Measurements from ENCODE around the gene FBXW11. TPM values are rescaled to one million over a fixed set of nuclear protein-coding genes. Genes with fewer than 3 reads are reported as not detected.
"Not testable (repeated sequence)": the region's sequence is repeated elsewhere in the genome, so short reads cannot be mapped to it uniquely, and the experiment has no call there.

Gene FBXW11
- total RNA-seq, 1 experiment from 2014 or later: 54.8 TPM

DNA sequence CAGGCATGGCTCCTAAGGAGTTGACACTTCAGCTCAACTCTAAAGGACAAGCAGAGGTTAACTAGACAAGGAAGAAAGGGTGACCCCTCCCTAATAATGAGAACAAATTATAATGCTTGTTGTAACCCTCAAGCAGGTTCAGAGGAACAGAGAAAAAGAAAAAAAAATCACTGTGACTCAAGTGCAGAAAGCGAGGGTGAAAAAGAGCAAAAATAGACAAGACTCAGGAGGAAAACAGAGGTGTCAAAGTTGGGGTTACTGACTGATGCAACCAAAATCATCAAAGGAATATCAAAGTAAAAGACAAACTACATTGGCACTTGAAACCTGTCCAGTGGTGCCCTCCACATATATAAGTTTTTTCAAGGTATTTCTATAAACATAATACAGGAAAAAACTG, 28.4 kb downstream of the FBXW11 start:
- Histone ChIP-seq H3K4me2 (no peak overlapping the region), H2AFZ (no peak overlapping the region), H3K36me3 (ENCODE audit: low read depth) (peaks cover 14% of the 10 kb centered on the region), H3K9me3 (ENCODE audit: insufficient read depth, low read depth) (peaks cover 31% of the 10 kb centered on the region), H3F3A (ENCODE audit: insufficient read depth, low read depth) (no peaks in the 10 kb centered on the region; the same call in 1 of the 2 replicates), H3K4me3 (no peak overlapping the region), H3K9me2 (ENCODE audit: insufficient read depth) (no peaks in the 10 kb centered on the region), H3K79me2 (ENCODE audit: low read depth) (peaks cover 89% of the 10 kb centered on the region), H3K27me3 (ENCODE audit: insufficient read depth, low read depth) (no peaks in the 10 kb centered on the region), H3K27ac (no peak overlapping the region), H3K4me1 (replicated peaks; ENCODE audit: insufficient read depth) (no peaks in the 10 kb centered on the region), H4K20me1 (ENCODE audit: insufficient read depth) (peaks cover 24% of the 10 kb centered on the region; the same call in 1 of the 2 replicates)
- POLR2A ChIA-PET (ENCODE audit: unreplicated experiment): no interaction called here
- CTCF ChIA-PET: no interaction called here
- BruUV-seq (replicated peaks): no TSS peak
- intact Hi-C loops (cut with micrococcal nuclease; ENCODE audit: unreplicated experiment): no loop called here
- DNase-seq: no peak
- TF ChIP-seq EZH2 (IDR thresholded peaks at IDR 0.05; ENCODE audit: low read depth): no peak
- TF ChIP-seq, protein P1, sequence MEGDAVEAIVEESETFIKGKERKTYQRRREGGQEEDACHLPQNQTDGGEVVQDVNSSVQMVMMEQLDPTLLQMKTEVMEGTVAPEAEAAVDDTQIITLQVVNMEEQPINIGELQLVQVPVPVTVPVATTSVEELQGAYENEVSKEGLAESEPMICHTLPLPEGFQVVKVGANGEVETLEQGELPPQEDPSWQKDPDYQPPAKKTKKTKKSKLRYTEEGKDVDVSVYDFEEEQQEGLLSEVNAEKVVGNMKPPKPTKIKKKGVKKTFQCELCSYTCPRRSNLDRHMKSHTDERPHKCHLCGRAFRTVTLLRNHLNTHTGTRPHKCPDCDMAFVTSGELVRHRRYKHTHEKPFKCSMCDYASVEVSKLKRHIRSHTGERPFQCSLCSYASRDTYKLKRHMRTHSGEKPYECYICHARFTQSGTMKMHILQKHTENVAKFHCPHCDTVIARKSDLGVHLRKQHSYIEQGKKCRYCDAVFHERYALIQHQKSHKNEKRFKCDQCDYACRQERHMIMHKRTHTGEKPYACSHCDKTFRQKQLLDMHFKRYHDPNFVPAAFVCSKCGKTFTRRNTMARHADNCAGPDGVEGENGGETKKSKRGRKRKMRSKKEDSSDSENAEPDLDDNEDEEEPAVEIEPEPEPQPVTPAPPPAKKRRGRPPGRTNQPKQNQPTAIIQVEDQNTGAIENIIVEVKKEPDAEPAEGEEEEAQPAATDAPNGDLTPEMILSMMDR (conservative IDR thresholded peaks at IDR 0.05): no peak

DNA sequence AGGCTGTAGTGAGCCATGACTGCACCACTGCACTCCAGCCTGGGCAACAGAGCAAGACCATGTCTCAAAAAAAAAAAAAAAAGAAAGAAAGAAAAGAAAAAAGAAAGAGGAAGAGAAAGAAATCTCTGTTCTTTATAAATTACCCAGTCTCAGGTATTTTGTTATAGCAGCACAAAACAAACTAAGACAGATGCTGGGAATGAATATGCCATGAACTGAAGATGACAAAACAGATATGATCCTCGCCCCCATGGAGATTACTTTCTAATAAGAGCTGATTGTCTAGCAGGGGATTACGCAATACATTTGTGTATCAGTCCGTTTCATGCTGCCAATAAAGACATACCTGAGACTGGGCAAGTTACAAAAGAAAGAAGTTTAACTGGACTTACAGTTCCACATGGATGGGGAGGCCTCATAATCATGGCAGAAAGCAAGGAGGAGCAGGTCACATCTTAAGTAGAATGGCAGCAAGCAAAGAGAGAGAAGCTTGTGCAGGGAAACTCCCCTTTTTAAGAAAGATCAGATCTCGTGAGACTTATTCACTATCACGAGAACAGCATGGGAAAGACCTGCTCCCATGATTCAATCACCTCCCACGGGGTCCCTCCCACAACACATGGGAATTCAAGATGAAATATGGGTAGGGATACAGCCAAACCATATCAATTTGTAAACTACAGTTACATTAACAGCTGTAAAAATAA, 29.0 kb downstream of the FBXW11 start:
- H3K4me2 ChIP-seq; H3F3A ChIP-seq (ENCODE audit: insufficient read depth, low read depth); H2AFZ ChIP-seq; CTCF ChIA-PET; H3K27ac ChIP-seq; H3K4me1 ChIP-seq (replicated peaks; ENCODE audit: insufficient read depth); H3K4me3 ChIP-seq; H3K27me3 ChIP-seq (ENCODE audit: insufficient read depth, low read depth); POLR2A ChIA-PET (ENCODE audit: unreplicated experiment); H3K9me2 ChIP-seq (ENCODE audit: insufficient read depth); DNase-seq; BruUV-seq (replicated peaks); intact Hi-C loops (cut with micrococcal nuclease; ENCODE audit: unreplicated experiment): not testable (repeated sequence)
- Histone ChIP-seq H3K36me3 (ENCODE audit: low read depth) (peaks cover 14% of the 10 kb centered on the region), H4K20me1 (ENCODE audit: insufficient read depth) (peaks cover 29% of the 10 kb centered on the region; the same call in 1 of the 2 replicates), H3K9me3 (ENCODE audit: insufficient read depth, low read depth) (peaks cover 27% of the 10 kb centered on the region), H3K79me2 (ENCODE audit: low read depth) (peaks cover 89% of the 10 kb centered on the region)

DNA sequence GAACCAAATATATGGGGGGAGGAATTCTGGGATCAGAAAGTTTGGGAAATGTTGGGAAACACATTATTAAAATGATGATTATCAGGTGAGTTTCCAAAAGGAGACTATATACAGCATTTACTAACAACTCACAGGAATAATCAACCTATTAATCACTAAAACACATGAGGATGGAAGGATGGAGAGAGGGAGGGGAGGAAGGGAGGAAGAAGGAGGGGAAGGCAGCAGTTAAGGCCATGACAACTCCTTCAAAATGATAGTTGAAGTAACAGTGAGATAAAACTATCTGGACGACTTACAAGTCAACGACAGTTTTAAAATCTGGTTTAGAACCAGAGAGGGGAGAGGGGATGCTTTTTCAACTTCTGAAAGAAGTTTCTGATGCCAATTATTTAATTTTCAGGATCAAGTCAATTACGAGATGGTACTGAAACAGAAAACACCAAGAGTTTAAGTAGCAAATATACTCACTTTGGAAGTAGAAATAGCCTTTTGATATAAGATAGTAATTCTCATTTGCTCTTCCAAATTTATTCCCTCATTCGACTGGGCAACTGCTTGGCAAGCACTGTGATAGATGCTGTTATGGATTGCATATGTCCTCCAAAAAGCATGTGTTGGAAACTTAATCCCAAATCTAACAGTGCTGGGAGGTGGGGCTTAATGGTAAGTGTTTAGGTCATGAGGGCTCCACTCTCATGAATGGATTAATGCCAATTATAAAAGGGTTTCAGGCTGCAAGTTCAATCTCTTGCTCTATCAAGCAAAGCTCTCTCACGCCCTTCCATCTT, 30.4 kb downstream of the FBXW11 start:
- Histone ChIP-seq H3K79me2 (ENCODE audit: low read depth) (peaks cover 89% of the 10 kb centered on the region), H2AFZ (no peak overlapping the region), H3F3A (ENCODE audit: insufficient read depth, low read depth) (no peaks in the 10 kb centered on the region), H3K27me3 (ENCODE audit: insufficient read depth, low read depth) (no peaks in the 10 kb centered on the region), H3K4me1 (replicated peaks; ENCODE audit: insufficient read depth) (no peaks in the 10 kb centered on the region), H3K4me3 (no peak overlapping the region), H3K27ac (no peak overlapping the region), H4K20me1 (ENCODE audit: insufficient read depth) (peaks cover 29% of the 10 kb centered on the region; the same call in 1 of the 2 replicates), H3K4me2 (no peak overlapping the region), H3K9me2 (ENCODE audit: insufficient read depth) (no peaks in the 10 kb centered on the region), H3K36me3 (ENCODE audit: low read depth) (peaks cover 9% of the 10 kb centered on the region), H3K9me3 (ENCODE audit: insufficient read depth, low read depth) (peaks cover 23% of the 10 kb centered on the region; the same call in 1 of the 2 replicates)
- ChIA-PET CTCF (no interaction called here), POLR2A (ENCODE audit: unreplicated experiment) (no interaction called here)
- TF ChIP-seq, protein P1 (conservative IDR thresholded peaks at IDR 0.05): no peak
- TF ChIP-seq EZH2 (IDR thresholded peaks at IDR 0.05; ENCODE audit: low read depth): no peak
- DNase-seq: no peak
- intact Hi-C loops (cut with micrococcal nuclease; ENCODE audit: unreplicated experiment): no loop called here
- BruUV-seq (replicated peaks): no TSS peak
